ENCODE measurements around the gene MRPL32.

The MRPL32 gene

DNA sequence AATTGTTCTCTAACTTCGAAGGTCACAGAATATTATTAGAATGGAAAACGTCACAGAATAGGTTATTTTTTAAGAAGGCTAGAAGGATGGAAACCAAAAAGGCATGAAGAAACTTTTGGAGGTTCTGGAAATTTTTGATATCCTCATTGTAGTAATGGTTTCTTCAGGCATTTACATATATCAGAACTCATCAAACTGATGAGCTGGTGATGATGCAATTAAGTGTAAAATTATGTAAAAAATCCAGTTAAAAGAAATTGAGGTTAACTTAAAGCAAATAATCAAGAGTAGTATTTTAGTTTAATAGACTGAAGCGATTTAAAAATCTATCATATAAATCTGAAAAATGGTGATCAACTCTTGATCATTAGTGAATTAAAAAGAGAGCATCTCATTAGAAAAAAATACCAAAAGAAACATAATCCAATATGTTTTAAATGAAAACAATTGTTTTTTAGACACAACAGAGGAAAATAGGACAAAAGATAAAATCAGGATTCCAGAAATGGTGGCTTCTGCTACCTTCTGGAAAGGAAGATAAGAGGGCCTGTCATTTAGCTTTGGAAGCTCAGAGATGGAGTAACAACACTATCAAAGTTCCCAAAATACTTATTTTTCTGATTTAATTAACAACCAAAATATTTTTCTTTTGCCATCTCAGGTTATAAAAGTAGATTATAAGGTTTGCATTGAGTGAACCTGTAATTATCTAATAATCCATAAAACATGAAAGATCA lies 10.0 kb upstream of the MRPL32 start:
- no peak overlapping the region for H3K4me2 ChIP-seq (ENCODE audit: low read length)
- peaks cover 25% of the 10 kb centered on the region for H3K4me1 ChIP-seq (ENCODE audit: control insufficient read depth, low read length)
- H3K27ac ChIP-seq (ENCODE audit: low read depth, low read length) = no peak overlapping the region
- H3K9me2 ChIP-seq (replicated peaks; ENCODE audit: control insufficient read depth, low read length) = no peaks in the 10 kb centered on the region
- no peak for TF ChIP-seq EZH2phosphoT487 (IDR thresholded peaks at IDR 0.05; ENCODE audit: borderline replicate concordance, low read length)
- TF ChIP-seq, protein P1, sequence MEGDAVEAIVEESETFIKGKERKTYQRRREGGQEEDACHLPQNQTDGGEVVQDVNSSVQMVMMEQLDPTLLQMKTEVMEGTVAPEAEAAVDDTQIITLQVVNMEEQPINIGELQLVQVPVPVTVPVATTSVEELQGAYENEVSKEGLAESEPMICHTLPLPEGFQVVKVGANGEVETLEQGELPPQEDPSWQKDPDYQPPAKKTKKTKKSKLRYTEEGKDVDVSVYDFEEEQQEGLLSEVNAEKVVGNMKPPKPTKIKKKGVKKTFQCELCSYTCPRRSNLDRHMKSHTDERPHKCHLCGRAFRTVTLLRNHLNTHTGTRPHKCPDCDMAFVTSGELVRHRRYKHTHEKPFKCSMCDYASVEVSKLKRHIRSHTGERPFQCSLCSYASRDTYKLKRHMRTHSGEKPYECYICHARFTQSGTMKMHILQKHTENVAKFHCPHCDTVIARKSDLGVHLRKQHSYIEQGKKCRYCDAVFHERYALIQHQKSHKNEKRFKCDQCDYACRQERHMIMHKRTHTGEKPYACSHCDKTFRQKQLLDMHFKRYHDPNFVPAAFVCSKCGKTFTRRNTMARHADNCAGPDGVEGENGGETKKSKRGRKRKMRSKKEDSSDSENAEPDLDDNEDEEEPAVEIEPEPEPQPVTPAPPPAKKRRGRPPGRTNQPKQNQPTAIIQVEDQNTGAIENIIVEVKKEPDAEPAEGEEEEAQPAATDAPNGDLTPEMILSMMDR (IDR thresholded peaks at IDR 0.05; ENCODE audit: low read depth, low read length, poor library complexity, severe bottlenecking) = no peak
- peaks cover 33% of the 10 kb centered on the region for H3K79me2 ChIP-seq (ENCODE audit: control insufficient read depth, low read length)
- H3K36me3 ChIP-seq (ENCODE audit: control insufficient read depth, low read length) = peaks cover 96% of the 10 kb centered on the region
- no peaks in the 10 kb centered on the region for H3K27me3 ChIP-seq (ENCODE audit: control insufficient read depth, low read length)
- no peak overlapping the region for H3K4me3 ChIP-seq (ENCODE audit: low read length)
- H3F3A ChIP-seq (ENCODE audit: control insufficient read depth, insufficient read depth) = no peaks in the 10 kb centered on the region
- H4K20me1 ChIP-seq (ENCODE audit: control insufficient read depth, insufficient read depth, low read depth, low read length) = 0 out of 2 replicates have a peak, but pooled peaks cover 6% of the 10 kb centered on the region
- no peaks in the 10 kb centered on the region for H3K9me3 ChIP-seq (ENCODE audit: control insufficient read depth, insufficient read depth, low read length)

DNA sequence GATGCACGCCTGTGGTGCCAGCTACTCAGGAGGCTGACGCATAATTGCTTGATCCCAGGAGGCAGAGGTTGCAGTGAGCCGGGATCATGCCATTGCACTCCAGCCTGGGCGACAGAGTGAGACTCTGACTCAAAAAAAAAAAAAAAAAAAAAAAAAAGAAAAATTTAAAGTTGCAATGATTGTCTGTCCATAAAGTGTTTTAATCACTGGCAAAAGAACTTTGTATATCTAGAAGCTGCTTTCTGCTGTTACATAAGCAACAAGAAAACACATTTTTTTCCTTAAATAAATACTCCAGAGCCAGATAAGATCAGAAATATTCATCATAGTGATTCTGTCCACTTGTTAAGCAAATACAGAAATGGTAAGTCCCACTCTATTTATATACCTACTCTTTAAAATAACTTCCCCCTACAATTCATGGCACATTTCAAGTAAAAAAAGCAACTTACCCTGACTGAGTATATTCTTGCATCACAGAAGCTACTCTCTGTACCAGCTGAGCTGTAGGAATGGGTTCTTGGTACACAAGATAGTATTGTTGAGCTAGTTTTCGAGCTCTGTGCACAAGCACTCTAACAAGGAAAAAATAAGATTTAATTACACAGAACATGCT lies 7.8 kb upstream of the MRPL32 start:
- H3K9me2 ChIP-seq (replicated peaks; ENCODE audit: control insufficient read depth, low read length) = no peaks in the 10 kb centered on the region
- H3K4me2 ChIP-seq (ENCODE audit: low read length) = no peak overlapping the region

GRCh38 chr7:42925630-42926029 lies 6.5 kb upstream of the MRPL32 start:
- TF ChIP-seq EZH2phosphoT487 (IDR thresholded peaks at IDR 0.05; ENCODE audit: borderline replicate concordance, low read length) = no peak
- TF ChIP-seq, protein P1 (IDR thresholded peaks at IDR 0.05; ENCODE audit: low read depth, low read length, poor library complexity, severe bottlenecking) = no peak
- Histone ChIP-seq H4K20me1 (ENCODE audit: control insufficient read depth, insufficient read depth, low read depth, low read length) (peaks cover 20% of the 10 kb centered on the region), H3K27me3 (ENCODE audit: control insufficient read depth, low read length) (no peaks in the 10 kb centered on the region), H3K4me1 (ENCODE audit: control insufficient read depth, low read length) (peaks cover 58% of the 10 kb centered on the region), H3F3A (ENCODE audit: control insufficient read depth, insufficient read depth) (no peaks in the 10 kb centered on the region), H3K79me2 (ENCODE audit: control insufficient read depth, low read length) (peaks cover 67% of the 10 kb centered on the region), H3K4me2 (ENCODE audit: low read length) (no peak overlapping the region), H3K4me3 (ENCODE audit: low read length) (no peak overlapping the region), H3K9me3 (ENCODE audit: control insufficient read depth, insufficient read depth, low read length) (no peaks in the 10 kb centered on the region), H3K9me2 (replicated peaks; ENCODE audit: control insufficient read depth, low read length) (no peaks in the 10 kb centered on the region), H3K27ac (ENCODE audit: low read depth, low read length) (no peak overlapping the region), H3K36me3 (ENCODE audit: control insufficient read depth, low read length) (peaks cover 96% of the 10 kb centered on the region)

More for the DNA sequence above, 7.8 kb upstream of the MRPL32 start:
- Histone ChIP-seq H3K4me1 (ENCODE audit: control insufficient read depth, low read length) (peaks cover 45% of the 10 kb centered on the region), H4K20me1 (ENCODE audit: control insufficient read depth, insufficient read depth, low read depth, low read length) (peaks cover 16% of the 10 kb centered on the region), H3K9me3 (ENCODE audit: control insufficient read depth, insufficient read depth, low read length) (no peaks in the 10 kb centered on the region), H3K36me3 (ENCODE audit: control insufficient read depth, low read length) (peaks cover 98% of the 10 kb centered on the region), H3K27ac (ENCODE audit: low read depth, low read length) (no peak overlapping the region), H3F3A (ENCODE audit: control insufficient read depth, insufficient read depth) (no peaks in the 10 kb centered on the region), H3K79me2 (ENCODE audit: control insufficient read depth, low read length) (peaks cover 54% of the 10 kb centered on the region), H3K27me3 (ENCODE audit: control insufficient read depth, low read length) (no peaks in the 10 kb centered on the region), H3K4me3 (ENCODE audit: low read length) (no peak overlapping the region)
- TF ChIP-seq, protein P1 (IDR thresholded peaks at IDR 0.05; ENCODE audit: low read depth, low read length, poor library complexity, severe bottlenecking) = no peak
- TF ChIP-seq EZH2phosphoT487 (IDR thresholded peaks at IDR 0.05; ENCODE audit: borderline replicate concordance, low read length) = no peak
